Measurements from ENCODE around the gene IFRD2. TPM values are rescaled to one million over a fixed set of nuclear protein-coding genes. Genes with fewer than 3 reads are reported as not detected.
A peak's percentile ranks its signal among the peaks of the same experiment; 100 is the strongest.

IFRD2 gene
- total and polyA plus RNA-seq, 9 of the 15 experiments (the other 6 are each of a cell fraction or from before 2014, with no cell fraction given) = 30.5 to 115 (median 52.8) TPM

GRCh38 chr3:50320853-50321335 lies 28.7 kb upstream of the IFRD2 start (continued):
- TF ChIP-seq, protein P1, sequence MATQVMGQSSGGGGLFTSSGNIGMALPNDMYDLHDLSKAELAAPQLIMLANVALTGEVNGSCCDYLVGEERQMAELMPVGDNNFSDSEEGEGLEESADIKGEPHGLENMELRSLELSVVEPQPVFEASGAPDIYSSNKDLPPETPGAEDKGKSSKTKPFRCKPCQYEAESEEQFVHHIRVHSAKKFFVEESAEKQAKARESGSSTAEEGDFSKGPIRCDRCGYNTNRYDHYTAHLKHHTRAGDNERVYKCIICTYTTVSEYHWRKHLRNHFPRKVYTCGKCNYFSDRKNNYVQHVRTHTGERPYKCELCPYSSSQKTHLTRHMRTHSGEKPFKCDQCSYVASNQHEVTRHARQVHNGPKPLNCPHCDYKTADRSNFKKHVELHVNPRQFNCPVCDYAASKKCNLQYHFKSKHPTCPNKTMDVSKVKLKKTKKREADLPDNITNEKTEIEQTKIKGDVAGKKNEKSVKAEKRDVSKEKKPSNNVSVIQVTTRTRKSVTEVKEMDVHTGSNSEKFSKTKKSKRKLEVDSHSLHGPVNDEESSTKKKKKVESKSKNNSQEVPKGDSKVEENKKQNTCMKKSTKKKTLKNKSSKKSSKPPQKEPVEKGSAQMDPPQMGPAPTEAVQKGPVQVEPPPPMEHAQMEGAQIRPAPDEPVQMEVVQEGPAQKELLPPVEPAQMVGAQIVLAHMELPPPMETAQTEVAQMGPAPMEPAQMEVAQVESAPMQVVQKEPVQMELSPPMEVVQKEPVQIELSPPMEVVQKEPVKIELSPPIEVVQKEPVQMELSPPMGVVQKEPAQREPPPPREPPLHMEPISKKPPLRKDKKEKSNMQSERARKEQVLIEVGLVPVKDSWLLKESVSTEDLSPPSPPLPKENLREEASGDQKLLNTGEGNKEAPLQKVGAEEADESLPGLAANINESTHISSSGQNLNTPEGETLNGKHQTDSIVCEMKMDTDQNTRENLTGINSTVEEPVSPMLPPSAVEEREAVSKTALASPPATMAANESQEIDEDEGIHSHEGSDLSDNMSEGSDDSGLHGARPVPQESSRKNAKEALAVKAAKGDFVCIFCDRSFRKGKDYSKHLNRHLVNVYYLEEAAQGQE (IDR thresholded peaks at IDR 0.05; ENCODE audit: borderline replicate concordance) = peak; percentile 14; the same call in 1 of the 2 replicates
- TF ChIP-seq, protein P1 (CRISPR knock-in tag; IDR thresholded peaks at IDR 0.05; ENCODE audit: low read depth) = no peak
- TF ChIP-seq CLOCK (CRISPR knock-in tag; IDR thresholded peaks at IDR 0.05; ENCODE audit: borderline replicate concordance) (no peak), USF1 (CRISPR knock-in tag; IDR thresholded peaks at IDR 0.05) (peak; percentile 59; the same call in 1 of the 2 replicates), COPS2 (conservative IDR thresholded peaks at IDR 0.05) (no peak), CBFA2T3 (IDR thresholded peaks at IDR 0.05) (no peak), EP400 (IDR thresholded peaks at IDR 0.05) (0 out of 2 replicates have a peak, but pooled peaks have one; percentile 31), PCBP1 (IDR thresholded peaks at IDR 0.05; ENCODE audit: low read depth, low read length, poor library complexity, severe bottlenecking) (no peak), TEAD4 (IDR thresholded peaks at IDR 0.05; ENCODE audit: low read length) (no peak), TEAD4 (CRISPR knock-in tag; IDR thresholded peaks at IDR 0.05; ENCODE audit: borderline replicate concordance) (no peak), KLF13 (tag; IDR thresholded peaks at IDR 0.05; ENCODE audit: borderline replicate concordance, low read depth) (peak; percentile 86), NR2C1 (IDR thresholded peaks at IDR 0.05) (no peak), NR2C1 (tag; IDR thresholded peaks at IDR 0.05) (no peak), ZBTB5 (IDR thresholded peaks at IDR 0.05) (no peak), ETV5 (CRISPR knock-in tag; IDR thresholded peaks at IDR 0.05; ENCODE audit: low read depth) (0 out of 2 replicates have a peak, but pooled peaks have one; percentile 8)
